DND-41 (cell line): ENCODE measurements around the gene KRTDAP.

Experiments
- EZH2 ChIP-seq: IDR thresholded peaks from 3 replicates; pipeline ENCODE4 v1.6.1; 2012; ENCODE audit warnings: borderline replicate concordance, low read depth, mild to moderate bottlenecking, moderate library complexity, low read length, inconsistent platforms; ENCODE audit not compliant: severe bottlenecking
- TF ChIP-seq, protein P1 (sequence below): IDR thresholded peaks from 2 replicates; pipeline ENCODE4 v1.5.1; 2012; ENCODE audit warnings: borderline replicate concordance, low read length, moderate library complexity, mild to moderate bottlenecking; ENCODE audit not compliant: poor library complexity, severe bottlenecking; ENCODE audit errors: extremely low read depth

DNA sequence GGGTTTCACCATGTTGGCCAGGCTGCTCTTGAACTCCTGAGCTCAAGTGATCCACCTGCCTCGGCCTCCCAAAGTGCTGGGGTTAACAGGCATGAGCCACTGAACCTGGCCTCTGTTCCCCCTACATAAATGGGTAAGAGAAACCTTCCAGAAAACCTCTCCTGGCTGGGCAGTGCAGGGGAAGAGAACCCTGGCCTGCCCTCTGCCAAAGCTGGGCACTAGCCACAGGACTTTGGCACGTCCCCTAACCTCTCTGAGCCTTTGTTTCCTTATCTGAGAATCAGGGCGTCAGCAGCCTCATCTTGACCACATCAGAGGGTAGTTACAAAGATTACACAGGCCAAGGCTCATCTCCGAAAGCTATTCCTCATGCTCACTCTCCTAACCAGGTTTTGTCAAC is 35.6 kb upstream of the KRTDAP start:
- TF ChIP-seq, protein P1, sequence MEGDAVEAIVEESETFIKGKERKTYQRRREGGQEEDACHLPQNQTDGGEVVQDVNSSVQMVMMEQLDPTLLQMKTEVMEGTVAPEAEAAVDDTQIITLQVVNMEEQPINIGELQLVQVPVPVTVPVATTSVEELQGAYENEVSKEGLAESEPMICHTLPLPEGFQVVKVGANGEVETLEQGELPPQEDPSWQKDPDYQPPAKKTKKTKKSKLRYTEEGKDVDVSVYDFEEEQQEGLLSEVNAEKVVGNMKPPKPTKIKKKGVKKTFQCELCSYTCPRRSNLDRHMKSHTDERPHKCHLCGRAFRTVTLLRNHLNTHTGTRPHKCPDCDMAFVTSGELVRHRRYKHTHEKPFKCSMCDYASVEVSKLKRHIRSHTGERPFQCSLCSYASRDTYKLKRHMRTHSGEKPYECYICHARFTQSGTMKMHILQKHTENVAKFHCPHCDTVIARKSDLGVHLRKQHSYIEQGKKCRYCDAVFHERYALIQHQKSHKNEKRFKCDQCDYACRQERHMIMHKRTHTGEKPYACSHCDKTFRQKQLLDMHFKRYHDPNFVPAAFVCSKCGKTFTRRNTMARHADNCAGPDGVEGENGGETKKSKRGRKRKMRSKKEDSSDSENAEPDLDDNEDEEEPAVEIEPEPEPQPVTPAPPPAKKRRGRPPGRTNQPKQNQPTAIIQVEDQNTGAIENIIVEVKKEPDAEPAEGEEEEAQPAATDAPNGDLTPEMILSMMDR, result no peak
- no peak for TF ChIP-seq EZH2
